HG03066 (cell line): ENCODE measurements around the gene TMED7.

Source experiments
- ATAC-seq: cut with Tn5 transposase; IDR thresholded peaks from one replicate; pipeline ENCODE4 v1.9.1; 2021; ENCODE audit warnings: low read depth; ENCODE audit not compliant: unreplicated experiment

Gene TMED7

GRCh38 chr5:115585265-115585664 lies 40.6 kb downstream of the TMED7 start:
- ATAC-seq, result no peak

- ATAC-seq, result no peak
Observed at GRCh38 chr5:115584501-115584900, 41.3 kb downstream of the TMED7 start.

DNA sequence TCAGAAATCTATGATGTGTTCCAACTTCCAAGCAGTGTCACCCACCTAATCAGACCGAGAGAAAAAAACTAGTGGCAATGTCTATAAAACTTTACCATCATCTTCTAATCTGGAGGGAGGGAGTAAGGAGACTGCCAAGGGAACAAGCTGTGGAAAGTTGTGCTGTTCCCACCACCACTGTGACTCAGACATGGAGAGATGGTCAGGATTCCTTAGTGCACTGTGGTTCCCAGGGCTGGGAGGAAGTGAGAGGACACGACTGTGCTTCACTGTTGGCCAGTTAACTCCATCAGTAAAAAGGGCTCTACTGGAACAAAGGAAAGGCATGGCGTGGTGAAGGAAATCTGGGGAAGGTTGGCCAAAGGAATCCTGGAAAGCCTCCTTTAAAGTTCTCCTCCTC lies 42.4 kb downstream of the TMED7 start:
- ATAC-seq, result no peak

GRCh38 chr5:115580941-115581340 lies 44.9 kb downstream of the TMED7 start:
- ATAC-seq, result no peak

DNA sequence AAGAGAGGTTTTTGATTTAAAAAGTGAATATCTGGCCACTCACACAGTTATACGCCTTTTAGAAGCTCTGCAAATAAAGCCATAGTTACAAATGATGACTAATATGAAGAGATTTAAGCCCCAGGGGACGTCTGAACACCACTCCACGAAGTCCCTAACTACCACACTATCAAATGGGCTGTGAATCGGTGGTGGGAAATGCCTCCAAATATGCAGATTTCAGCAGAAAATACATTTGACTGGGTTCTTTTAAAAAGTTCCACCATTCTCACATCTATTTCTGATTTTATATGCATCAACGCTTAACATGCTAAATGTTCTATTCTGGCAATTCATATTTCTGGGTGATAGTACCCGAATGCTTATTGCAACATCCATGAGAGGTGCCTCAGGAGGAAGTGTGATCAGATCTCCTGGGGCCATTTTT lies 46.1 kb downstream of the TMED7 start:
- ATAC-seq, result peak; percentile 60

- ATAC-seq, result no peak
Observed at GRCh38 chr5:115579216-115579615, 46.6 kb downstream of the TMED7 start.

DNA sequence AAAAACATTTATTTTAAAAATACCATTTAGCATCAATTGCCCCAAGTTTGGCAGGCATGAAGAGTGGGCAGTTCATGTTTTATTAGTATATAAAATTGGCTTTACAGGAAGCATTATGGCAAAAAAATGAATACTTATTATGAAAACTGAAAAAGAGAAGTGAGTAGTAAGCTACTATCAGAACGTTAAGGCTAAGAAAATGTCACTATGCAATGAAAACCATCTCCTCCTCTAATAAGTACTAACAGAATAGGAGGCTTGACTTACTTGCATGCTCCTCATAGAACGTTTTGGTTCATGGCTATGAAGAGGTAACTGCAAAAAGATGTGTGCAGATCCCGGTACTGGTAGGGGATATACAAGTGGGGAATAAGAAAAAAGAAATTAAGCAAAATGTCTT lies 47.2 kb downstream of the TMED7 start:
- peak; percentile 68 for ATAC-seq

- ATAC-seq, result no peak
Observed at GRCh38 chr5:115577741-115578140, 48.1 kb downstream of the TMED7 start.

DNA sequence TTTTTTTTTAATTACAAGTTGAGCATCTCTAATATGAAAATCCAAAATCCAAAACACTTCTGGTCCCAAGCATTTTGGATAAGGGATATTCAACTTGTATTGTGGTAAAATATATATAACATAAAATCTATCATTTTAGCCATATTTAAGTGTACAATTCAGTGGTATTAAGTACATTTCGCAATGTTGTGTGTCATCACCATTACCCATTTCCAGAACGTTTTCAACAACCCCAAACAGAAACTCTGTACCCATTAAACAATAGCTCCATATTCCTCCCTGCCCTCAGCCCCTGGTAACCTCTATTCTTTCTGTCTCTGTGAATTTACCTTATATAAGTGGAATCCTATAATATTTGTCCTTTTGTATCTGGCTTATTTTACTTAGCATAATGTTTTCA lies 48.5 kb downstream of the TMED7 start:
- no peak for ATAC-seq

DNA sequence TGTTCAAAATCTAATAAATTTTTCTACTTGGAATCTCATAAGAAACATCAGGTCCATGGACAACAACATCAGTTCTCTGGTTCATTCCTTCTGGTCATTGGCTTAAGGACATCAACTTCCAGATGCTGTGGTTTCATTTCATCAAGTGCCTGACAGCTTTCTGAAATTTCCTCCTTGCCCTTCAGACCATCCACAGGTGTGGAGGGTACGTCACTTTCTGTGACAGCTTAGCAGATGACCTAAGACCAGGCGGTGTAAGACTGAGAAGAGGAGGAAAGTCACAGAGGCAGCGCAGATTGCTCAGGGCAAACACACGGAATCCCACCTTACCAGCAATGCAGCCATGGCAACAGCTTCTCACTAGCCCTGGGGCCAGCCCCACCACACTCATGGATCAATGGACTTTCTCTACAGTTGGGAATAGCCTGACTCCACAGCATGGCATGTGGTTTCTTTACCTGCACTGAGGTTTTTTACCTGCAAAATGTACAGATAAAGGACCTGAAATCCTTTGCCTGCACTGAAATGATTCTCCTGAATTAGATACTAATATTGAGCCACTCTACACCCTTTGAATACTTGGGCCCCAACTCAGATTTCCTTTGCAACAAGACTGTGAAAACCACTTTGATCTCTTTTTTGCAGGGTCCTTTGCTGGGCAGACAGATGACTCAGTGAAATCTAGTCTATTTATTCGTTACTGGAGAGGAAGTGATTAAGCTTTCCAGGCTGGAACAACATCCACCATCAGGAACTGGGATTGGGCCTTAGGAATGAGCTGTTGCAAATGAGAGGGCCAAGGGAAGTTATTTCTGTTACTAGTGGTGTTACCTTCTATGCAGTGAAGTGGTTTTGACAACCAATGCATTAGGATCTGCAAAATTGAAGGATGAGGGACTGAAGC lies 50.4 kb downstream of the TMED7 start:
- ATAC-seq, result no peak

- ATAC-seq, result no peak
Observed at GRCh38 chr5:115573133-115573532, 52.7 kb downstream of the TMED7 start.

DNA sequence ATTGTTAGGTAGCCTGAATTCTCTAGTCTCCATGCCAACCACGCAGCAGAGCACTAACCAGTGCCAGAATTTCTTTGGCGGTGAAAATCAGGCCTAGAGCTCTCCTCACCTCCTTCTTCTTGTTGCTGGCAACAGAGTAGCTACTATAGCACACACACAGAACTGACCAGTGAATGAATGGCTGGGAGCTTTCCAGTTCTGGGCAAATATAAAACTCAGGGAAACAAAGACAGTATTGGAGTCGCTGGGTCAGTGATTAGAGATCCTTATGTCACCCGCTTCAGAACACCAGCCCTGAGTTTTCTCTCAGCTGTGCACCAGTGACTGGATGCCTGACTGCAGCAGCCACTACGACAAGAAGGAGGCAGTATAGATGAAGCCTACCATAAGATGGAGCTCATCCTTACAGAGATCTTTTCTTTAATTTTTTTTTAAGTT lies 54.4 kb downstream of the TMED7 start:
- no peak for ATAC-seq

DNA sequence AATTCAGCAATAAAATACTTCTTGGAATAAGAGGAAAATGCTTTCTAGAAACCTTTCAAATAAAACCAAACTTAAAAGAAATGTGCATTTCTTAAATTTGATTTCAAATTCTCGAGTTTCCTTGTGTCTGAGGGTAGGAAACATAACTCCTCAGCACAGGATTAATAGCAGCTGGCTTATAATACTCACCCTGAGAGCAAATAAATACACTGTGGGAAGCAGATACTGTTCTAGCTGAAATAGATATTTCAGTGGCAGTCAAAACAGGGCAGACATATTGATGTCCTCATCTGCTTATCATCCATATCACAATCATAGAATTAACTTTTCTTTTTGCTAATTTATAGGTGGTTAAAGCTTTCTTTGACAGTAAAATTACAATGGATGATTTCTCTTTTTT lies 57.2 kb downstream of the TMED7 start:
- no peak for ATAC-seq

DNA sequence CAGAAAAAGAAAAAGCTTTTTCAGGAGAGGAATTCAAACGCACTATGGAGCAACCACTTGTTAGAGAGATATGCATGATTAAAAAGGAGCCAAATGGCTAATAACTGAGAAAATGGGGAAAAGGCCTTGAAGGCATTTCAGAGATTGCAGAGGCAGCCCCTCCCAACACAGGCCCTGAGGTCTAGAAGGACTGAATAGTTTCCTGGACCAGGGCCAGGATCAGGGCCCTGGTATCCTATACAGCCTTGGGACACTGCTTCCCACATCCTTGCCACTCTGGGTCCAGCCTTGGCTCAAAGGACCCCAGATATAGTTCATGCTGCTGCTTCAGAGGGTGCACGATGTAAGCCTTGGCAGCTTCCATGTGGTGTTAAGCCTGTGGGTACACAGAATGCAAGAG lies 60.6 kb downstream of the TMED7 start:
- no peak for ATAC-seq
